ENCODE results near the gene KIFBP.
A peak's percentile ranks its signal among the peaks of the same experiment; 100 is the strongest.
"Not testable (repeated sequence)": the region's sequence is repeated elsewhere in the genome, so short reads cannot be mapped to it uniquely, and the experiment has no call there.

The KIFBP gene

GRCh38 chr10:68988530-68989316 is at the start of gene KIFBP:
KIFBP (plus strand) TSS chr10:68988803; CDS start chr10:68988833, 30 bp downstream.
- no peak for TF ChIP-seq ZFX (IDR thresholded peaks at IDR 0.05; ENCODE audit: borderline replicate concordance)
- TF ChIP-seq, protein P1, sequence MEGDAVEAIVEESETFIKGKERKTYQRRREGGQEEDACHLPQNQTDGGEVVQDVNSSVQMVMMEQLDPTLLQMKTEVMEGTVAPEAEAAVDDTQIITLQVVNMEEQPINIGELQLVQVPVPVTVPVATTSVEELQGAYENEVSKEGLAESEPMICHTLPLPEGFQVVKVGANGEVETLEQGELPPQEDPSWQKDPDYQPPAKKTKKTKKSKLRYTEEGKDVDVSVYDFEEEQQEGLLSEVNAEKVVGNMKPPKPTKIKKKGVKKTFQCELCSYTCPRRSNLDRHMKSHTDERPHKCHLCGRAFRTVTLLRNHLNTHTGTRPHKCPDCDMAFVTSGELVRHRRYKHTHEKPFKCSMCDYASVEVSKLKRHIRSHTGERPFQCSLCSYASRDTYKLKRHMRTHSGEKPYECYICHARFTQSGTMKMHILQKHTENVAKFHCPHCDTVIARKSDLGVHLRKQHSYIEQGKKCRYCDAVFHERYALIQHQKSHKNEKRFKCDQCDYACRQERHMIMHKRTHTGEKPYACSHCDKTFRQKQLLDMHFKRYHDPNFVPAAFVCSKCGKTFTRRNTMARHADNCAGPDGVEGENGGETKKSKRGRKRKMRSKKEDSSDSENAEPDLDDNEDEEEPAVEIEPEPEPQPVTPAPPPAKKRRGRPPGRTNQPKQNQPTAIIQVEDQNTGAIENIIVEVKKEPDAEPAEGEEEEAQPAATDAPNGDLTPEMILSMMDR (IDR thresholded peaks at IDR 0.05) = peak; percentile 75
- peak within 1 kb of the TSS; percentile 91 for H3K27ac ChIP-seq

GRCh38 chr10:68938884-68939283 is 49.7 kb upstream of the KIFBP start:
- H3K27ac ChIP-seq = no peak overlapping the region
- TF ChIP-seq ZFX (IDR thresholded peaks at IDR 0.05; ENCODE audit: borderline replicate concordance) = no peak
- TF ChIP-seq, protein P1 (IDR thresholded peaks at IDR 0.05) = no peak

DNA sequence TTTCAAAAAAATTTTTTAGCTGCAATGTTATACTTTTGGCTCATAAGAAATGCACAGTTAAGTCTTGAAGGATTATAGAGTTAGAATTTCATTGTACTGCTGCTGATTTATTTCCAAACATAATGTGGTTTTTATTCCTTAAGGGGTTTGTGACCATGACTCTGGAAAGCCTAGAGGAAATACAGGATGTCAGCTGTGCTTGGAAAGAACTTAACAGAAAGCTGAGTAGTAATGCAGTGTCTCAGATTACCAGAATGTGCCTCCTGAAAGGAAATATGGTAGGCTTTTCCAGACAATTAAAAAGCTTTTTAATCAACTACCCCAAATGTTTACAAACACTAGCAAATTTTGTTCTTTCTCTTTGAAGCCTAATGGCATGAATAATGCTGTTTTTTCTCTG is 47.7 kb upstream of the KIFBP start:
- H3K27ac ChIP-seq = not testable (repeated sequence)

DNA sequence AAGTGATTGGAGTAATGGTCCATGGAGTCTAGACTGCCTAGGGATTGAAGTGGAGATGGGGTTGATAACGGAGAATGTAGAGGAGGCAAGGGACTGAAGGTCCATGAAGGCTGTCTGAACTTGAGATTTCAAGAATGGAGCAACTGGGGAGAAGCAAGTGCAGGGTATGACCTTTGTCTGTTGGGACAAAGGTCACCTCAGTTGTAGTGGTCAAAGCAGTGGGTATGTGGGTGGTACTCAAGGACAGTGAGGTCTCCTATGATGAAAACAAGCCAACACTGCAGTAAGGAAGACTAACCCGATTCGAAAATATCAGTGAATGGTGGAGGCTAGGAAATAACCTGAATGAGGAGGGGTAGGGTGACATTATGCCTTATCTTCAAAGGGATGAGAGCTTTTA is 38.0 kb upstream of the KIFBP start:
- H3K27ac ChIP-seq = no peak overlapping the region
- TF ChIP-seq, protein P1 (IDR thresholded peaks at IDR 0.05) = no peak
- TF ChIP-seq ZFX (IDR thresholded peaks at IDR 0.05; ENCODE audit: borderline replicate concordance) = no peak

DNA sequence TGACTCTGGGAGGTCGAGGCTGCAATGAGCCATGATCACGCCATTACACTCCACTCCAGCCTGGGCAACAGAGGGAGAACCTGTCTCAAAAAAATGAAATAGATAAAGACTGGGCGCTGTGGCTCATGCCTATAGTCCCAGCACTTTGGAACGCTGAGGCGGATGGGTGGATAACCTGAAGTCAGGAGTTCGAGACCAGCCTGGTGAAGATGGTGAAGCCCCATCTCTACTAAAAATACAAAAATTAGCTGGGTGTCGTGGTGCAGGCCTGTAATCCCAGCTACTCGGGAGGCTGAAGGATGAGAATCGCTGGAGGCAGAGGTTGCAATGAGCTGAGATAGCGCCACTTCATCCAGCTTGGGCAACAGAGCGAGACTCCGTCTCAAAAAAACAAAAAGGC is 33.7 kb upstream of the KIFBP start:
- TF ChIP-seq, protein P1 (IDR thresholded peaks at IDR 0.05) = no peak
- TF ChIP-seq ZFX (IDR thresholded peaks at IDR 0.05; ENCODE audit: borderline replicate concordance) = no peak
- H3K27ac ChIP-seq = peak overlapping the region; percentile 89

- TF ChIP-seq ZFX (IDR thresholded peaks at IDR 0.05; ENCODE audit: borderline replicate concordance) = no peak
- TF ChIP-seq, protein P1 (IDR thresholded peaks at IDR 0.05) = no peak
- peak overlapping the region; percentile 89 for H3K27ac ChIP-seq
Observed at GRCh38 chr10:68955355-68955831, 33.2 kb upstream of the KIFBP start.

- TF ChIP-seq, protein P1 (IDR thresholded peaks at IDR 0.05) = peak; percentile 82
- no peak for TF ChIP-seq ZFX (IDR thresholded peaks at IDR 0.05; ENCODE audit: borderline replicate concordance)
- H3K27ac ChIP-seq = peak within 1 kb of the TSS; percentile 89
Observed at GRCh38 chr10:68955832-68956532, 32.6 kb upstream of the KIFBP start, which contains the start of gene DDX21. DDX21 (plus strand) TSS chr10:68956170; CDS start chr10:68956226, 56 bp downstream.

Data from 22Rv1 (cell line).